Neural crest cell (in vitro differentiated cells): Measurements from ENCODE around the gene ARHGEF12. TPM values are rescaled to one million over a fixed set of nuclear protein-coding genes. Genes with fewer than 3 reads are reported as not detected.

Experiments
- DNase-seq: peaks from one replicate; pipeline ENCODE4 v3.0.0; 2021; ENCODE audit warnings: low read depth, mixed read lengths, low spot score
- H3K27ac Mint-ChIP-seq: one replicate; pipeline ENCODE4 v1.8.0; 2021; ENCODE audit warnings: mild to moderate bottlenecking, mixed read lengths; ENCODE audit not compliant: unreplicated experiment
- H3K27me3 Mint-ChIP-seq: 2 replicates; pipeline ENCODE4 v1.8.0; 2021; ENCODE audit warnings: low read depth, mild to moderate bottlenecking, mixed read lengths
- H3K36me3 Mint-ChIP-seq: 2 replicates; pipeline ENCODE4 v1.8.0; 2021; ENCODE audit warnings: low read depth, mild to moderate bottlenecking, mixed read lengths
- H3K4me1 Mint-ChIP-seq: 2 replicates; pipeline ENCODE4 v1.8.0; 2021; ENCODE audit warnings: mixed read lengths
- H3K4me3 Mint-ChIP-seq: one replicate; pipeline ENCODE4 v1.8.0; 2021; ENCODE audit warnings: mild to moderate bottlenecking, mixed read lengths
- H3K9me3 Mint-ChIP-seq: 2 replicates; pipeline ENCODE4 v1.8.0; 2021; ENCODE audit warnings: mixed read lengths
- CTCF ChIP-seq: fragments of 200-600 bp; sonication (generic); conservative IDR thresholded peaks from 2 replicates; pipeline ENCODE4 v1.5.0; 2021; ENCODE audit warnings: antibody characterized with exemption, mild to moderate bottlenecking
- total RNA-seq: library from RNA; stranded (reverse); gene quantifications from 2 replicates; pipeline ENCODE4 v1.2.1, GENCODE V29; 2021

ARHGEF12 gene
- total RNA-seq, 1 donor from 2014 or later, result 66.2 TPM

- Mint-ChIP-seq H3K36me3 (no peaks in the 10 kb centered on the region), H3K9me3 (no peaks in the 10 kb centered on the region), H3K4me3 (no peak overlapping the region), H3K27ac (no peak overlapping the region), H3K27me3 (peaks cover 24% of the 10 kb centered on the region), H3K4me1 (peaks cover 6% of the 10 kb centered on the region)
- TF ChIP-seq CTCF, result no peak
- DNase-seq, result no peak
Observed at GRCh38 chr11:120294096-120294495, 42.1 kb upstream of the ARHGEF12 start.

GRCh38 chr11:120295099-120295498, 41.1 kb upstream of the ARHGEF12 start:
- Mint-ChIP-seq H3K4me3 (no peak overlapping the region), H3K27me3 (peaks cover 24% of the 10 kb centered on the region), H3K9me3 (no peaks in the 10 kb centered on the region), H3K4me1 (no peaks in the 10 kb centered on the region), H3K27ac (no peak overlapping the region), H3K36me3 (no peaks in the 10 kb centered on the region)
- TF ChIP-seq CTCF, result no peak
- DNase-seq, result no peak

GRCh38 chr11:120296554-120296953, 39.7 kb upstream of the ARHGEF12 start:
- no peak overlapping the region for H3K4me3 Mint-ChIP-seq
- H3K9me3 Mint-ChIP-seq, result no peaks in the 10 kb centered on the region
- peaks cover 24% of the 10 kb centered on the region for H3K27me3 Mint-ChIP-seq
- H3K36me3 Mint-ChIP-seq, result no peaks in the 10 kb centered on the region
- H3K4me1 Mint-ChIP-seq, result no peaks in the 10 kb centered on the region
- no peak overlapping the region for H3K27ac Mint-ChIP-seq
- no peak for DNase-seq
- TF ChIP-seq CTCF, result no peak

- H3K36me3 Mint-ChIP-seq, result no peaks in the 10 kb centered on the region
- DNase-seq, result no peak
- peaks cover 17% of the 10 kb centered on the region for H3K27me3 Mint-ChIP-seq
- no peak overlapping the region for H3K4me3 Mint-ChIP-seq
- TF ChIP-seq CTCF, result no peak
- no peak overlapping the region for H3K27ac Mint-ChIP-seq
- no peaks in the 10 kb centered on the region for H3K9me3 Mint-ChIP-seq
- H3K4me1 Mint-ChIP-seq, result no peaks in the 10 kb centered on the region
Observed at GRCh38 chr11:120298461-120298860, 37.8 kb upstream of the ARHGEF12 start.

- H3K4me1 Mint-ChIP-seq, result peaks cover 7% of the 10 kb centered on the region
- H3K27me3 Mint-ChIP-seq, result peaks cover 4% of the 10 kb centered on the region
- H3K27ac Mint-ChIP-seq, result no peak overlapping the region
- TF ChIP-seq CTCF, result no peak
- no peaks in the 10 kb centered on the region for H3K36me3 Mint-ChIP-seq
- no peaks in the 10 kb centered on the region for H3K9me3 Mint-ChIP-seq
- no peak for DNase-seq
- H3K4me3 Mint-ChIP-seq, result no peak overlapping the region
Observed at GRCh38 chr11:120302001-120302805, 34.0 kb upstream of the ARHGEF12 start.
